WTC11 (cell line): ENCODE data around the gene SSC5D.

ENCODE experiments used
- CTCF ChIP-seq: fragments of 200-600 bp; IDR thresholded peaks from 2 replicates; pipeline ENCODE4 v1.8.0; 2022; ENCODE audit warnings: antibody characterized with exemption
- ELF4 ChIP-seq: sonication (generic); formaldehyde crosslinking; IDR thresholded peaks from 2 replicates; pipeline ENCODE4 v1.8.1; 2022; ENCODE audit warnings: low read depth, mild to moderate bottlenecking, moderate library complexity, missing genetic modification reagents
- MXD4 ChIP-seq: fragments of 250-450 bp; sonication (Bioruptor Pico); IDR thresholded peaks from 2 replicates; pipeline ENCODE4 v1.8.0; 2021; ENCODE audit warnings: mild to moderate bottlenecking, moderate library complexity, borderline replicate concordance
- PRDM15 ChIP-seq: sonication (generic); formaldehyde crosslinking; IDR thresholded peaks from 2 replicates; pipeline ENCODE4 v1.8.0; 2022; ENCODE audit warnings: missing genetic modification reagents
- TEAD4 ChIP-seq: sonication (generic); formaldehyde crosslinking; IDR thresholded peaks from 2 replicates; pipeline ENCODE4 v1.8.0; 2022; ENCODE audit warnings: mild to moderate bottlenecking, missing genetic modification reagents

GRCh38 chr19:55461974-55462626 lies 26.1 kb upstream of the SSC5D start:
- no peak for TF ChIP-seq CTCF
- TF ChIP-seq PRDM15 (CRISPR knock-in tag): no peak
- TF ChIP-seq ELF4 (CRISPR knock-in tag): no peak
- no peak for TF ChIP-seq TEAD4
- no peak for TF ChIP-seq MXD4 (CRISPR knock-in tag)
